HG03025 (cell line): ENCODE data around the gene RNF2.

Experiments used
- ATAC-seq: cut with Tn5 transposase; IDR thresholded peaks from one replicate; pipeline ENCODE4 v1.9.1; 2021; ENCODE audit warnings: mild to moderate bottlenecking, moderate library complexity; ENCODE audit not compliant: unreplicated experiment, low FRiP score

Gene RNF2

GRCh38 chr1:185087746-185088145, 42.4 kb downstream of the RNF2 start:
- ATAC-seq: no peak

GRCh38 chr1:185091480-185091879, 46.1 kb downstream of the RNF2 start:
- ATAC-seq: no peak

GRCh38 chr1:185094761-185095160, 49.4 kb downstream of the RNF2 start:
- ATAC-seq: no peak

- no peak for ATAC-seq
Measured at GRCh38 chr1:185096531-185096930, 51.2 kb downstream of the RNF2 start.

GRCh38 chr1:185104083-185104482, 58.7 kb downstream of the RNF2 start:
- no peak for ATAC-seq

- ATAC-seq: no peak
Measured at GRCh38 chr1:185105121-185105520, 59.8 kb downstream of the RNF2 start.

GRCh38 chr1:185108321-185108720, 63.0 kb downstream of the RNF2 start:
- no peak for ATAC-seq

GRCh38 chr1:185110145-185110544, 64.8 kb downstream of the RNF2 start:
- no peak for ATAC-seq

- no peak for ATAC-seq
Measured at GRCh38 chr1:185111873-185112272, 66.5 kb downstream of the RNF2 start.

GRCh38 chr1:185112356-185112755, 67.0 kb downstream of the RNF2 start:
- no peak for ATAC-seq

GRCh38 chr1:185129708-185130107, 84.3 kb downstream of the RNF2 start:
- ATAC-seq: no peak

GRCh38 chr1:185132534-185132933, 87.2 kb downstream of the RNF2 start:
- ATAC-seq: no peak

GRCh38 chr1:185137896-185138545, 92.7 kb downstream of the RNF2 start:
- ATAC-seq: no peak

- ATAC-seq: no peak
Measured at GRCh38 chr1:185139246-185139645, 93.9 kb downstream of the RNF2 start.

- ATAC-seq: no peak
Measured at GRCh38 chr1:185144233-185144632, 98.9 kb downstream of the RNF2 start.

- no peak for ATAC-seq
Measured at GRCh38 chr1:185151215-185151614, 105.9 kb downstream of the RNF2 start.
